ENCODE data around the gene KCTD20.
"Not testable (repeated sequence)": the region's sequence is repeated elsewhere in the genome, so short reads cannot be mapped to it uniquely, and the experiment has no call there.

The KCTD20 gene

DNA sequence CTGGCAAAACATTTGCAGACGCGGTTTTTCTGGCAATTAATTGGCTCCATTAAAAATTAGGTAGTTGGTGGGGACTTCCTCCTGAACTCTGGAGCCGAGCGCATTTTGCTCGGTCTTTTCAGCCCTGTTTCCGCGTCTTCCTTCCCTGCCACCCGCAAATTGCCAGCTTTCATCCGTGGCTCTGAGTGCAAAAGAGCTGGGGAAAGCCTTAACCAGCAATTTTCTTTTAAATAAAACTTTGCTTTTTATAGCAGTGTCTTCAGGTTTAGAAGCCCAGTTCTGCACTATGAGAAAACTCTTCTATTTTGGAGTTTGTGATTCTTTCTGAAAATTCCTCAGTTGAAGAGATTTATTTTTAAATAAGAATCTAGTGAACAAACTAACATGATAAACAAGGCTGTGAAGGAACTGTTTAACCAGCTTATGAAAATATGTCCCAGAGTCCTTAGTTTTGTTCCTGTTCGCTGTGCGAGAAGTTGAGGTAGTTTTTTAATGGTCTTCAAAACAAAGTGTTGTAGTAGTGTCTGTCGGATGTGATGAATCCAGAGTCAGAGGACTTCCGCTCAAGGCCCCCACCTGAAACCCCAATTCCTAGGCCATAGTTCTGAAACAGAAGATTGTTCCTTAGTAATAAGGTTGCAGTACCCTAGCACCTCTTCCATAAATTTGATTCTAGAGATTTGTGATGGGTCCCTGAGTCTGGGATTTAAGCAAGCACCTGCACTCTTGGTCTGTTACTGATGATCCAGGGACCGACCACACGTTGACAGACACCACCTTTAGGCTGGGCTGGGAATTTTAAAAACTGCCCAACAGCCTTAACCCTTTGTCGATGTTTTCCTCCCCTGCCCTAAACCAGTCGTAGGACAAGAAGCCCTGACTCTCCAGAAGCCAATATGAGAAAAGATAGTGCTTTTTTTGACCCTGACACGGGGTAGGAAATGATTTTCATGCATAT is 950 bp downstream of the KCTD20 start:
- H3K27ac ChIP-seq (ENCODE audit: low read depth, low read length) = peak overlapping the region; percentile 96
- peak overlapping the region; percentile 78 to 93 for H3K4me3 ChIP-seq (ENCODE audit: low read depth in 1 of 2, low read length in 2 of 2)
- H3K9me3 ChIP-seq (ENCODE audit: control insufficient read depth in 1 of 2, low read length in 2 of 2) = no peaks in the 10 kb centered on the region
- H3K9ac ChIP-seq (ENCODE audit: low read depth in 1 of 2, low read length in 2 of 2) = peak overlapping the region; percentile 97 to 98
- H3K27me3 ChIP-seq (ENCODE audit: control insufficient read depth in 1 of 2, insufficient read depth in 2 of 2, low read length in 2 of 2) = no peaks in the 10 kb centered on the region
- H3K36me3 ChIP-seq (ENCODE audit: control insufficient read depth in 1 of 2, insufficient read depth in 2 of 2, low read length in 2 of 2) = no peaks in the 10 kb centered on the region
- peaks cover 22 to 27% of the 10 kb centered on the region in 2 donors for H3K4me1 ChIP-seq (ENCODE audit: control insufficient read depth in 1 of 2, insufficient read depth in 2 of 2, low read length in 2 of 2)

DNA sequence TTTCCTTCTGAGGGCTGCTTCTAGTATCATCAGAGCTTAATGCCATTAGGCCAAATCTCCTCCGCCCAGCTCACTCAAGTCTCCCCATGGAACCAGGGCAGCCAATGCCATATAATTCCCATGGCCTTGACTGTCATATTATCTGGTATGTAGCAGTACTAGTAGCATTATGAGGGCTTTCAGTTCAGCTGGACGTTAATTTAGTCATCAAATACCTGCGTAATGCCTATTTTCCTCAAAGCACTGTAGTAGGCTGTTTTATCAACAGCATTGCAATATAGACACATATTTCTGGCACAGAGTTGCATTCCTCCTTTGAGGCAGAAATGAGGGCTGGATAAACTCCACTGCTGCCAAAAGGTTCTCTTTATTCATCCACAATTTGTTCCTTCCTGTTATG is 1.7 kb downstream of the KCTD20 start:
- Histone ChIP-seq H3K27me3 (ENCODE audit: control insufficient read depth in 1 of 2, insufficient read depth in 2 of 2, low read length in 2 of 2) (no peaks in the 10 kb centered on the region), H3K9me3 (ENCODE audit: control insufficient read depth in 1 of 2, low read length in 2 of 2) (no peaks in the 10 kb centered on the region), H3K36me3 (ENCODE audit: control insufficient read depth in 1 of 2, insufficient read depth in 2 of 2, low read length in 2 of 2) (no peaks in the 10 kb centered on the region), H3K9ac (ENCODE audit: low read depth in 1 of 2, low read length in 2 of 2) (peak overlapping the region; percentile 97 to 98), H3K4me1 (ENCODE audit: control insufficient read depth in 1 of 2, insufficient read depth in 2 of 2, low read length in 2 of 2) (peaks cover 22 to 26% of the 10 kb centered on the region in 2 donors), H3K27ac (ENCODE audit: low read depth, low read length) (no peak overlapping the region), H3K4me3 (ENCODE audit: low read depth in 1 of 2, low read length in 2 of 2) (peak overlapping the region; percentile 78 to 93)

DNA sequence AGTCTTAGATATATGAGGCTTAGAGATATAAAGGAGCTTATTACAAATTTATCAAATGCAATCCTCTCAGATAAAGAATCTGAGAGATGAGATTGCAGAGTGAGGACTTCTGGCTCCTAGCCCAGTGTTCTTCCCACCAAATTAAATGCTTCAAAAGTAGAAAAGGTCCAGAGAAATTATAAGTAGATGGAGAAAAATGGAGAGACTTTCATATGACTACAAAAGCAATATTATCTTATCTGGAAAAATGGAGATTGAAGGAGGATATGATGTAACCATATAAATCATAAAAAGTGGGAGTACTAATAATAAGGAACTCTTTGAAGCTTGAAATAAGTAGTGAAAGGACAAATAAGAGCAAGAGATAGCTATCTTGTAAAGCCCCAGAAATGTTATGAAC is 2.8 kb downstream of the KCTD20 start:
- Histone ChIP-seq H3K27ac (ENCODE audit: low read depth, low read length) (no peak overlapping the region), H3K4me1 (ENCODE audit: control insufficient read depth in 1 of 2, insufficient read depth in 2 of 2, low read length in 2 of 2) (peaks cover 21 to 22% of the 10 kb centered on the region in 2 donors), H3K27me3 (ENCODE audit: control insufficient read depth in 1 of 2, insufficient read depth in 2 of 2, low read length in 2 of 2) (no peaks in the 10 kb centered on the region), H3K9ac (ENCODE audit: low read depth in 1 of 2, low read length in 2 of 2) (no peak overlapping the region), H3K36me3 (ENCODE audit: control insufficient read depth in 1 of 2, insufficient read depth in 2 of 2, low read length in 2 of 2) (no peaks in the 10 kb centered on the region), H3K9me3 (ENCODE audit: control insufficient read depth in 1 of 2, low read length in 2 of 2) (no peaks in the 10 kb centered on the region), H3K4me3 (ENCODE audit: low read depth in 1 of 2, low read length in 2 of 2) (no peak overlapping the region)

DNA sequence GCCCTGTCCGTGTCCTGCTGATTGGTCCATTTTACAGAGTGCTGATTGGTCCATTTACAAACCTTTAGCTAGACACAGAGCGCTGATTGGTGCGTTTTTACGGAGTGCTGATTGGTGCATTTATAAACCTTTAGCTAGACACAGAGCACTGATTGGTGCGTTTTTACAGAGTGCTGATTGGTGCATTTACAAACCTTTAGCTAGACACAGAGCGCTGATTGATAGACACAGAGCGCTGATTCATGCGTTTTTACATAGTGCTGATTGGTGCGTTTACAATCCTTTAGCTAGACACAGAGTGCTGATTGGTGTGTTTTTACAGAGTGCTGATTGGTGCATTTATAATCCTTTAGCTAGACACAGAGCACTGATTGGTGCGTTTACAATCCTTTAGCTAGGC is 6.4 kb downstream of the KCTD20 start:
- not testable (repeated sequence) for H3K4me3 ChIP-seq (ENCODE audit: low read depth in 1 of 2, low read length in 2 of 2); H3K36me3 ChIP-seq (ENCODE audit: control insufficient read depth in 1 of 2, insufficient read depth in 2 of 2, low read length in 2 of 2); H3K9me3 ChIP-seq (ENCODE audit: control insufficient read depth in 1 of 2, low read length in 2 of 2); H3K27me3 ChIP-seq (ENCODE audit: control insufficient read depth in 1 of 2, insufficient read depth in 2 of 2, low read length in 2 of 2); H3K27ac ChIP-seq (ENCODE audit: low read depth, low read length); H3K9ac ChIP-seq (ENCODE audit: low read depth in 1 of 2, low read length in 2 of 2)
- H3K4me1 ChIP-seq (ENCODE audit: control insufficient read depth in 1 of 2, insufficient read depth in 2 of 2, low read length in 2 of 2) = peaks cover 7 to 12% of the 10 kb centered on the region in 2 donors

DNA sequence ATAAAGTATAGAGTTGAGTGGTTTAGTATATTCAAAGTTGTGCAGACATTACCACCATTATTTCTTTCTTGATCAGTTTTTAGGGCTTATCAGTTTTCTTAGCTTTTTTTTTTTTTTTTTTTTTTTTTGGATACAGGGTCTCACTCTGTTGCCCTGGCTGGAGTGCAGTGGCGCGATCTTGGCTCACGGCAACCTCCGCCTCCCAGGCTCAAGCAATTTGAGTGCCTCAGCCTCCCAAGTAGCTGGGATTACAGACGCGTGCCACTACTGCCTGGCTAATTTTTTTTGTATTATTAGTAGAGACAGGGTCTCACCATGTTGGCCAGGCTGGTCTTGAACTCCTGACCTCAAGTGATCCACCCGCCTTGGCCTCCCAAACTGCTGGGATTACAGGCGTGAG is 10.1 kb downstream of the KCTD20 start:
- H3K27ac ChIP-seq (ENCODE audit: low read depth, low read length); H3K36me3 ChIP-seq (ENCODE audit: control insufficient read depth in 1 of 2, insufficient read depth in 2 of 2, low read length in 2 of 2); H3K9me3 ChIP-seq (ENCODE audit: control insufficient read depth in 1 of 2, low read length in 2 of 2); H3K27me3 ChIP-seq (ENCODE audit: control insufficient read depth in 1 of 2, insufficient read depth in 2 of 2, low read length in 2 of 2); H3K4me3 ChIP-seq (ENCODE audit: low read depth in 1 of 2, low read length in 2 of 2); H3K9ac ChIP-seq (ENCODE audit: low read depth in 1 of 2, low read length in 2 of 2); H3K4me1 ChIP-seq (ENCODE audit: control insufficient read depth in 1 of 2, insufficient read depth in 2 of 2, low read length in 2 of 2): not testable (repeated sequence)

DNA sequence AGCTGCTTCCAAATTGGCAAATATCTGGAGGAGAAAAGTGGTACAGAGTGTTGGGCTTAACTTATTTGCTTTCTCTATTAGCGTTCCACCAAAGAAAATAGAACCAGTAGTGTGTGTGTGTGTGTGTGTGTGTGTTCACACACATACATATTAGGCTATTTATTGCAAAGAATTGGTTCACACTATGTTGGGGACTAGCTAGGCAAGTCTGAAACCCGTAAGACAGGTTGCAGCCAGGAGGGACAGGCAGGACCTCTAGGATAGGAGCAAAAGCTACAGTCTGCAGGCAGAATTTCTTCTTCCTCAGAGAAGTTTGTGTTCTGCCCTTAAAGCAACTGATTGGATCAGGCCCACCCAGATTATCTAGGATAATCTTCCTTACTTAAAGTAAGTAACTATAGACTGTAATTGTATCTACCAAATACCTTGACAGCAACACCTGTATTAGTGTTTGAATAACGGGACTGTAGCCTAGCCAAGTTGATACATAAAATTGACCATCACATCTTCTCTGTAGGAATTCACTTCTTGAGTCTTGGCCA is 12.8 kb downstream of the KCTD20 start:
- Histone ChIP-seq H3K27ac (ENCODE audit: low read depth, low read length) (no peak overlapping the region), H3K9me3 (ENCODE audit: control insufficient read depth in 1 of 2, low read length in 2 of 2) (no peaks in the 10 kb centered on the region), H3K27me3 (ENCODE audit: control insufficient read depth in 1 of 2, insufficient read depth in 2 of 2, low read length in 2 of 2) (no peaks in the 10 kb centered on the region), H3K4me1 (ENCODE audit: control insufficient read depth in 1 of 2, insufficient read depth in 2 of 2, low read length in 2 of 2) (peaks cover 0 to 6% of the 10 kb centered on the region in 2 donors), H3K4me3 (ENCODE audit: low read depth in 1 of 2, low read length in 2 of 2) (no peak overlapping the region), H3K36me3 (ENCODE audit: control insufficient read depth in 1 of 2, insufficient read depth in 2 of 2, low read length in 2 of 2) (peaks cover 0 to 3% of the 10 kb centered on the region in 2 donors), H3K9ac (ENCODE audit: low read depth in 1 of 2, low read length in 2 of 2) (no peak overlapping the region)

DNA sequence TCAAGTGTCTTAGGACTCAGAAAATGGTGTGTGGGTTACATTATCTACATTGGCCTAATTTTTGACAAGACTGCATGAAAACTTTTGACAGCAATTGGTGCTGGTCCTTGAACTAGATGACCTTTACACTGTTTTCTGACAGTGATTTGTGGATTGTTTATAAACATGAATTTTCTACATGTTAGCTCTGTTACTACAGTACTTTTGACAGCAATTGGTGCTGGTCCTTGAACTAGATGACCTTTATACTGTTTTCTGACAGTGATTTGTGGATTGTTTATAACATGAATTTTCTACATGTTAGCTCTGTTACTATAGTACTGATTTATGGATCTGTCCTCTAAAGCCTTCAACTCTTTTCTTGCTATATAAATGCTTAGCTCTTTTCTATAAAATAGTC is 16.7 kb downstream of the KCTD20 start:
- H3K4me1 ChIP-seq (ENCODE audit: control insufficient read depth in 1 of 2, insufficient read depth in 2 of 2, low read length in 2 of 2) = peaks cover 0 to 16% of the 10 kb centered on the region in 2 donors

DNA sequence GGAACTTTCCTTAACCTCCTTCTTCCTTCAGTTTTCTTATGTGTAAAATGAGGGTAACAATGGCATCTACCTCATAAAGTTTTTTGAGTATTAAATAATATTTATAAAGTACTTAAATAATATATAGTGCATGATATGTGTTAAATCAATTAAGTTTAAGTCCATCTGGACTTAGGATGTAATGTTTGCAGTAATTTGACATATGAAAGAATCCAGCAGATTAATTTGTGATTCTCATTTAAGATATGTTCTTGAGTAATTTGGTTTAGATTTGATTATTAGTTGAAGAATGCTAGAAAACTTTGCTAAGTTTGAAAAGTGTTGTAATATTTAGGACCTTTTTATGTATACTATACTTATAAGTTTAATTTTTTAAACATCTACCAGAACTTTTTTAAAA is 18.1 kb downstream of the KCTD20 start:
- Histone ChIP-seq H3K4me1 (ENCODE audit: control insufficient read depth in 1 of 2, insufficient read depth in 2 of 2, low read length in 2 of 2) (peaks cover 0 to 16% of the 10 kb centered on the region in 2 donors), H3K36me3 (ENCODE audit: control insufficient read depth in 1 of 2, insufficient read depth in 2 of 2, low read length in 2 of 2) (no peaks in the 10 kb centered on the region), H3K4me3 (ENCODE audit: low read depth in 1 of 2, low read length in 2 of 2) (no peak overlapping the region), H3K9ac (ENCODE audit: low read depth in 1 of 2, low read length in 2 of 2) (no peak overlapping the region), H3K27me3 (ENCODE audit: control insufficient read depth in 1 of 2, insufficient read depth in 2 of 2, low read length in 2 of 2) (no peaks in the 10 kb centered on the region), H3K9me3 (ENCODE audit: control insufficient read depth in 1 of 2, low read length in 2 of 2) (no peaks in the 10 kb centered on the region), H3K27ac (ENCODE audit: low read depth, low read length) (no peak overlapping the region)

More for the DNA sequence above, 16.7 kb downstream of the KCTD20 start:
- H3K9ac ChIP-seq (ENCODE audit: low read depth in 1 of 2, low read length in 2 of 2) = no peak overlapping the region
- no peak overlapping the region for H3K27ac ChIP-seq (ENCODE audit: low read depth, low read length)
- H3K36me3 ChIP-seq (ENCODE audit: control insufficient read depth in 1 of 2, insufficient read depth in 2 of 2, low read length in 2 of 2) = no peaks in the 10 kb centered on the region
- no peaks in the 10 kb centered on the region for H3K27me3 ChIP-seq (ENCODE audit: control insufficient read depth in 1 of 2, insufficient read depth in 2 of 2, low read length in 2 of 2)
- no peak overlapping the region for H3K4me3 ChIP-seq (ENCODE audit: low read depth in 1 of 2, low read length in 2 of 2)
- H3K9me3 ChIP-seq (ENCODE audit: control insufficient read depth in 1 of 2, low read length in 2 of 2) = no peaks in the 10 kb centered on the region

DNA sequence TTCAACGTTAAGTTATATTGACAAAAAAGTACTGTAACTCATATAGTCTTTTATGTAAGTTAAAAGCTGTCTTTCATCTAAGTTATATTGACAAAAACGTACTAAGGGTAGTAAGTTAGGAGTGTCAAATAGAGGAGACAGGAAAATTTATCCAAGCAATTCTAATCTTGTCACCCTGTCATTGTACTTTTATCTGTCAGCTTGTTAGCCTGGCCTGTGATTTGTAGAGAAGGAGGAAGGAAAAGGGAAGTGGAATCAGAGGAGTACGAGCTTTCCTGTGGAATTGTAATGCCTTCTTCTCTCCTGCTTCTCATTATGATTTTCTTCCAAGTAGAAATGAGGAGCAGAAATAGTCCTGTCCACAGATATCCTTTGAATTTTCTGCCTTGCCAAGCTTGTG is 18.8 kb downstream of the KCTD20 start:
- no peak overlapping the region for H3K9ac ChIP-seq (ENCODE audit: low read depth in 1 of 2, low read length in 2 of 2)

DNA sequence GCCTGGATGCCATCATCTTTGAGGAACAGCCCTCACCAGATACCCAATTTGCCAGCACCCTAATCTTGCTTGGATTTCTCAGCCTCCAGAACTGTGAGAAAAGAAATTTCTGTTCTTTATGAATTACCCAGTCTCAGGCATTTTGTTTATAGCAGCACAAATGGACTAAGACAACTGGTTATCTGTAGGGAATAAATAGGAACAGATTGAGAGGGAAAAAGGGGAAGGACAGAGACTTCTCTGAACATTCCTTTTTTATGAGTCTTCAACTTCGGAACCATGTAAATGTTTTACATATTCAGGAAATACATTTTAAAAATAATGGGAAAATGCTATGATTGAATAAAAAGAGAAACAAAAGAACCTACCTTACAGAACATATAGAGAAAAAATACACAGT is 20.9 kb downstream of the KCTD20 start:
- H3K27ac ChIP-seq (ENCODE audit: low read depth, low read length) = no peak overlapping the region
- H3K4me1 ChIP-seq (ENCODE audit: control insufficient read depth in 1 of 2, insufficient read depth in 2 of 2, low read length in 2 of 2) = peaks cover 0 to 16% of the 10 kb centered on the region in 2 donors
- no peaks in the 10 kb centered on the region for H3K27me3 ChIP-seq (ENCODE audit: control insufficient read depth in 1 of 2, insufficient read depth in 2 of 2, low read length in 2 of 2)
- no peaks in the 10 kb centered on the region for H3K9me3 ChIP-seq (ENCODE audit: control insufficient read depth in 1 of 2, low read length in 2 of 2)
- H3K36me3 ChIP-seq (ENCODE audit: control insufficient read depth in 1 of 2, insufficient read depth in 2 of 2, low read length in 2 of 2) = no peaks in the 10 kb centered on the region
- no peak overlapping the region for H3K9ac ChIP-seq (ENCODE audit: low read depth in 1 of 2, low read length in 2 of 2)
- no peak overlapping the region for H3K4me3 ChIP-seq (ENCODE audit: low read depth in 1 of 2, low read length in 2 of 2)

More for the DNA sequence above, 18.8 kb downstream of the KCTD20 start:
- Histone ChIP-seq H3K36me3 (ENCODE audit: control insufficient read depth in 1 of 2, insufficient read depth in 2 of 2, low read length in 2 of 2) (no peaks in the 10 kb centered on the region), H3K27ac (ENCODE audit: low read depth, low read length) (no peak overlapping the region), H3K9me3 (ENCODE audit: control insufficient read depth in 1 of 2, low read length in 2 of 2) (no peaks in the 10 kb centered on the region), H3K27me3 (ENCODE audit: control insufficient read depth in 1 of 2, insufficient read depth in 2 of 2, low read length in 2 of 2) (no peaks in the 10 kb centered on the region), H3K4me3 (ENCODE audit: low read depth in 1 of 2, low read length in 2 of 2) (no peak overlapping the region), H3K4me1 (ENCODE audit: control insufficient read depth in 1 of 2, insufficient read depth in 2 of 2, low read length in 2 of 2) (peaks cover 0 to 16% of the 10 kb centered on the region in 2 donors)

Data from duodenal mucosa (tissue), 2 donors.